Measurements from ENCODE around the gene CHI3L1. TPM values are rescaled to one million over a fixed set of nuclear protein-coding genes. Genes with fewer than 3 reads are reported as not detected.

Gene CHI3L1
- total RNA-seq, result 100 to 1,000 TPM in 1 of 4 donors, 10 to 100 TPM in 2, 1 to 10 TPM in 1; 7.3 to 625 (median 33.2) TPM

- TF ChIP-seq CTCF (IDR thresholded peaks at IDR 0.05; ENCODE audit: low read depth), result no peak
These were observed at the start of gene CHI3L1 for GRCh38 chr1:203186446-203187303. TSS of gene CHI3L1 (minus strand) at chr1:203186704. CDS start at chr1:203186623, 81 bp downstream.

- TF ChIP-seq CTCF (IDR thresholded peaks at IDR 0.05; ENCODE audit: low read depth), result no peak
These were observed 43.1 kb upstream of the CHI3L1 start, which contains the start of gene CHIT1 for GRCh38 chr1:203229471-203230135. TSS of gene CHIT1 (minus strand) at chr1:203229673. CDS start at chr1:203229636, 37 bp downstream.

GRCh38 chr1:203228670-203229069 lies 42.2 kb upstream of the CHI3L1 start:
- TF ChIP-seq CTCF (IDR thresholded peaks at IDR 0.05; ENCODE audit: low read depth), result no peak

GRCh38 chr1:203227371-203228083 lies 41.0 kb upstream of the CHI3L1 start:
- TF ChIP-seq CTCF (IDR thresholded peaks at IDR 0.05; ENCODE audit: low read depth), result no peak

- TF ChIP-seq CTCF (IDR thresholded peaks at IDR 0.05; ENCODE audit: low read depth), result no peak
These were observed 38.6 kb upstream of the CHI3L1 start for GRCh38 chr1:203225071-203225470.

GRCh38 chr1:203223012-203223775 lies 36.7 kb upstream of the CHI3L1 start:
- TF ChIP-seq CTCF (IDR thresholded peaks at IDR 0.05; ENCODE audit: low read depth), result no peak

All from subcutaneous adipose tissue (tissue), 4 donors.